ENCODE data around the gene WDR70. TPM values are rescaled to one million over a fixed set of nuclear protein-coding genes. Genes with fewer than 3 reads are reported as not detected.
A peak's percentile ranks its signal among the peaks of the same experiment; 100 is the strongest.
"Not testable (repeated sequence)": the region's sequence is repeated elsewhere in the genome, so short reads cannot be mapped to it uniquely, and the experiment has no call there.

Gene WDR70
- total and polyA plus RNA-seq, 4 experiments from 2014 or later, result 23.5 to 43.2 (median 29.9) TPM

- peak overlapping the region in 1 of 7 donors; percentile 52 for H3K27ac Mint-ChIP-seq
- Histone ChIP-seq H3K36me3 (ENCODE audit: insufficient read depth, low read length) (no peaks in the 10 kb centered on the region), H3K27ac (ENCODE audit: low read depth, low read length) (no peak overlapping the region), H3K4me1 (ENCODE audit: insufficient read depth, low read length) (no peaks in the 10 kb centered on the region), H3K9me3 (ENCODE audit: control insufficient read depth in 1 of 2, low read length in 2 of 2) (no peaks in the 10 kb centered on the region), H3K27me3 (ENCODE audit: insufficient read depth, low read length) (no peaks in the 10 kb centered on the region), H3K4me3 (ENCODE audit: low read length in 2 of 2) (no peak overlapping the region)
- H3K36me3 Mint-ChIP-seq, result peaks cover 56 to 74% of the 10 kb centered on the region in 2 donors
- H3K9me3 Mint-ChIP-seq, result peaks cover 0 to 10% (median 0%) of the 10 kb centered on the region in 8 donors
- CTCF ChIA-PET (ENCODE audit: partially characterized antibody), result no interaction called here
- no peak overlapping the region for H3K4me3 Mint-ChIP-seq
- no peak for DNase-seq
- H3K27me3 Mint-ChIP-seq, result no peaks in the 10 kb centered on the region
- peaks cover 0 to 21% (median 4%) of the 10 kb centered on the region in 4 donors for H3K4me1 Mint-ChIP-seq
- intact Hi-C loops (cut with micrococcal nuclease), result no loop called here
- POLR2A ChIA-PET (ENCODE audit: partially characterized antibody), result no interaction called here
Measured at GRCh38 chr5:37506722-37507121, 127.6 kb downstream of the WDR70 start.

GRCh38 chr5:37511646-37512045 is 132.5 kb downstream of the WDR70 start:
- Mint-ChIP-seq H3K4me1 (peaks cover 0 to 11% (median 3%) of the 10 kb centered on the region in 4 donors), H3K4me3 (no peak overlapping the region), H3K27me3 (no peaks in the 10 kb centered on the region), H3K9me3 (peaks cover 0 to 5% (median 0%) of the 10 kb centered on the region in 8 donors), H3K36me3 (peaks cover 40 to 67% of the 10 kb centered on the region in 2 donors), H3K27ac (no peak overlapping the region)
- no peaks in the 10 kb centered on the region for H3K4me1 ChIP-seq (ENCODE audit: insufficient read depth, low read length)
- no peak overlapping the region for H3K4me3 ChIP-seq (ENCODE audit: low read length in 2 of 2)
- POLR2A ChIA-PET (ENCODE audit: partially characterized antibody), result no interaction called here
- no peaks in the 10 kb centered on the region for H3K9me3 ChIP-seq (ENCODE audit: control insufficient read depth in 1 of 2, low read length in 2 of 2)
- intact Hi-C loops (cut with micrococcal nuclease), result no loop called here
- H3K27me3 ChIP-seq (ENCODE audit: insufficient read depth, low read length), result no peaks in the 10 kb centered on the region
- H3K27ac ChIP-seq (ENCODE audit: low read depth, low read length), result no peak overlapping the region
- H3K36me3 ChIP-seq (ENCODE audit: insufficient read depth, low read length), result no peaks in the 10 kb centered on the region
- no peak for DNase-seq
- CTCF ChIA-PET (ENCODE audit: partially characterized antibody), result no interaction called here

GRCh38 chr5:37514946-37515345 is 135.8 kb downstream of the WDR70 start:
- H3K27ac Mint-ChIP-seq, result peak overlapping the region in 1 of 7 donors; percentile 15
- CTCF ChIA-PET (ENCODE audit: partially characterized antibody), result no interaction called here

GRCh38 chr5:37517686-37518085 is 138.6 kb downstream of the WDR70 start:
- Mint-ChIP-seq H3K36me3 (peaks cover 42 to 70% of the 10 kb centered on the region in 2 donors), H3K4me3 (no peak overlapping the region), H3K4me1 (peaks cover 0 to 3% (median under 1%) of the 10 kb centered on the region in 4 donors), H3K27ac (no peak overlapping the region), H3K27me3 (no peaks in the 10 kb centered on the region), H3K9me3 (peaks cover 0 to 10% (median 4%) of the 10 kb centered on the region in 8 donors)
- Histone ChIP-seq H3K36me3 (ENCODE audit: insufficient read depth, low read length) (peaks cover 3% of the 10 kb centered on the region), H3K27ac (ENCODE audit: low read depth, low read length) (no peak overlapping the region), H3K4me1 (ENCODE audit: insufficient read depth, low read length) (no peaks in the 10 kb centered on the region), H3K9me3 (ENCODE audit: control insufficient read depth in 1 of 2, low read length in 2 of 2) (peaks cover 0 to 3% of the 10 kb centered on the region in 2 donors), H3K4me3 (ENCODE audit: low read length in 2 of 2) (no peak overlapping the region), H3K27me3 (ENCODE audit: insufficient read depth, low read length) (no peaks in the 10 kb centered on the region)
- POLR2A ChIA-PET (ENCODE audit: partially characterized antibody), result no interaction called here
- intact Hi-C loops (cut with micrococcal nuclease), result no loop called here
- no peak for DNase-seq
- CTCF ChIA-PET (ENCODE audit: partially characterized antibody), result no interaction called here

More at GRCh38 chr5:37514946-37515345, 135.8 kb downstream of the WDR70 start:
- Histone ChIP-seq H3K4me3 (ENCODE audit: low read length in 2 of 2) (no peak overlapping the region), H3K36me3 (ENCODE audit: insufficient read depth, low read length) (peaks cover 3% of the 10 kb centered on the region), H3K27me3 (ENCODE audit: insufficient read depth, low read length) (no peaks in the 10 kb centered on the region), H3K9me3 (ENCODE audit: control insufficient read depth in 1 of 2, low read length in 2 of 2) (peaks cover 0 to 3% of the 10 kb centered on the region in 2 donors), H3K27ac (ENCODE audit: low read depth, low read length) (no peak overlapping the region), H3K4me1 (ENCODE audit: insufficient read depth, low read length) (no peaks in the 10 kb centered on the region)
- H3K4me3 Mint-ChIP-seq, result no peak overlapping the region
- H3K4me1 Mint-ChIP-seq, result peaks cover 0 to 4% (median 1%) of the 10 kb centered on the region in 4 donors
- no peaks in the 10 kb centered on the region for H3K27me3 Mint-ChIP-seq
- POLR2A ChIA-PET (ENCODE audit: partially characterized antibody), result no interaction called here
- no peak for DNase-seq
- H3K9me3 Mint-ChIP-seq, result peaks cover 0 to 10% (median 3%) of the 10 kb centered on the region in 8 donors
- H3K36me3 Mint-ChIP-seq, result peaks cover 36 to 70% of the 10 kb centered on the region in 2 donors
- intact Hi-C loops (cut with micrococcal nuclease), result no loop called here

GRCh38 chr5:37518356-37518755 is 139.2 kb downstream of the WDR70 start:
- H3K9me3 Mint-ChIP-seq; CTCF ChIA-PET (ENCODE audit: partially characterized antibody); intact Hi-C loops (cut with micrococcal nuclease); H3K4me1 ChIP-seq (ENCODE audit: insufficient read depth, low read length); H3K4me1 Mint-ChIP-seq; H3K4me3 Mint-ChIP-seq; H3K27me3 Mint-ChIP-seq; H3K27ac Mint-ChIP-seq; H3K27me3 ChIP-seq (ENCODE audit: insufficient read depth, low read length); H3K27ac ChIP-seq (ENCODE audit: low read depth, low read length); H3K4me3 ChIP-seq (ENCODE audit: low read length in 2 of 2); DNase-seq; H3K36me3 ChIP-seq (ENCODE audit: insufficient read depth, low read length); H3K9me3 ChIP-seq (ENCODE audit: control insufficient read depth in 1 of 2, low read length in 2 of 2); POLR2A ChIA-PET (ENCODE audit: partially characterized antibody): not testable (repeated sequence)
- peaks cover 37 to 65% of the 10 kb centered on the region in 2 donors for H3K36me3 Mint-ChIP-seq

GRCh38 chr5:37519304-37519703 is 140.2 kb downstream of the WDR70 start:
- H3K4me1 Mint-ChIP-seq, result no peaks in the 10 kb centered on the region
- H3K36me3 Mint-ChIP-seq, result peaks cover 37 to 67% of the 10 kb centered on the region in 2 donors
- Histone ChIP-seq H3K9me3 (ENCODE audit: control insufficient read depth in 1 of 2, low read length in 2 of 2) (peaks cover 0 to 3% of the 10 kb centered on the region in 2 donors), H3K27ac (ENCODE audit: low read depth, low read length) (no peak overlapping the region), H3K36me3 (ENCODE audit: insufficient read depth, low read length) (peaks cover 3% of the 10 kb centered on the region), H3K27me3 (ENCODE audit: insufficient read depth, low read length) (no peaks in the 10 kb centered on the region), H3K4me1 (ENCODE audit: insufficient read depth, low read length) (no peaks in the 10 kb centered on the region), H3K4me3 (ENCODE audit: low read length in 2 of 2) (no peak overlapping the region)
- POLR2A ChIA-PET (ENCODE audit: partially characterized antibody), result no interaction called here
- no peaks in the 10 kb centered on the region for H3K27me3 Mint-ChIP-seq
- no peak for DNase-seq
- intact Hi-C loops (cut with micrococcal nuclease), result no loop called here
- H3K27ac Mint-ChIP-seq, result no peak overlapping the region
- CTCF ChIA-PET (ENCODE audit: partially characterized antibody), result no interaction called here
- peaks cover 0 to 13% (median 5%) of the 10 kb centered on the region in 8 donors for H3K9me3 Mint-ChIP-seq
- no peak overlapping the region for H3K4me3 Mint-ChIP-seq

GRCh38 chr5:37519807-37520206 is 140.7 kb downstream of the WDR70 start:
- Mint-ChIP-seq H3K27me3 (no peaks in the 10 kb centered on the region), H3K4me1 (no peaks in the 10 kb centered on the region), H3K9me3 (peaks cover 0 to 17% (median 10%) of the 10 kb centered on the region in 8 donors), H3K36me3 (peaks cover 36 to 67% of the 10 kb centered on the region in 2 donors), H3K4me3 (no peak overlapping the region), H3K27ac (no peak overlapping the region)
- Histone ChIP-seq H3K27ac (ENCODE audit: low read depth, low read length) (no peak overlapping the region), H3K4me1 (ENCODE audit: insufficient read depth, low read length) (no peaks in the 10 kb centered on the region), H3K4me3 (ENCODE audit: low read length in 2 of 2) (no peak overlapping the region), H3K27me3 (ENCODE audit: insufficient read depth, low read length) (no peaks in the 10 kb centered on the region), H3K9me3 (ENCODE audit: control insufficient read depth in 1 of 2, low read length in 2 of 2) (peaks cover 0 to 3% of the 10 kb centered on the region in 2 donors), H3K36me3 (ENCODE audit: insufficient read depth, low read length) (peaks cover 3% of the 10 kb centered on the region)
- ChIA-PET CTCF (ENCODE audit: partially characterized antibody) (no interaction called here), POLR2A (ENCODE audit: partially characterized antibody) (no interaction called here)
- intact Hi-C loops (cut with micrococcal nuclease), result no loop called here
- DNase-seq, result no peak

GRCh38 chr5:37520811-37521210 is 141.7 kb downstream of the WDR70 start:
- ChIA-PET CTCF (ENCODE audit: partially characterized antibody) (no interaction called here), POLR2A (ENCODE audit: partially characterized antibody) (no interaction called here)
- intact Hi-C loops (cut with micrococcal nuclease), result no loop called here
- peaks cover 32 to 58% of the 10 kb centered on the region in 2 donors for H3K36me3 Mint-ChIP-seq
- no peaks in the 10 kb centered on the region for H3K27me3 Mint-ChIP-seq
- no peak overlapping the region for H3K27ac Mint-ChIP-seq
- no peak overlapping the region for H3K27ac ChIP-seq (ENCODE audit: low read depth, low read length)
- H3K27me3 ChIP-seq (ENCODE audit: insufficient read depth, low read length), result no peaks in the 10 kb centered on the region
- H3K36me3 ChIP-seq (ENCODE audit: insufficient read depth, low read length), result peaks cover 3% of the 10 kb centered on the region
- no peak overlapping the region for H3K4me3 ChIP-seq (ENCODE audit: low read length in 2 of 2)
- H3K9me3 ChIP-seq (ENCODE audit: control insufficient read depth in 1 of 2, low read length in 2 of 2), result peaks cover 0 to 3% of the 10 kb centered on the region in 2 donors
- peaks cover 0 to 1% (median 0%) of the 10 kb centered on the region in 4 donors for H3K4me1 Mint-ChIP-seq
- H3K4me3 Mint-ChIP-seq, result no peak overlapping the region
- peaks cover 0 to 23% (median 17%) of the 10 kb centered on the region in 8 donors for H3K9me3 Mint-ChIP-seq
- no peaks in the 10 kb centered on the region for H3K4me1 ChIP-seq (ENCODE audit: insufficient read depth, low read length)
- no peak for DNase-seq
